K562 (cell line): ENCODE data around the gene OPA3. TPM values are rescaled to one million over a fixed set of nuclear protein-coding genes. Genes with fewer than 3 reads are reported as not detected.

Experiments used
- CXXC5 ChIP-seq: fragments of 250-450 bp; sonication (Bioruptor Pico); IDR thresholded peaks from 2 replicates; pipeline ENCODE4 v1.8.0; 2022; ENCODE audit warnings: inconsistent platforms, mild to moderate bottlenecking, moderate library complexity
- ESRRB ChIP-seq: fragments of 250-450 bp; sonication (Bioruptor Pico); IDR thresholded peaks from 2 replicates; pipeline ENCODE4 v1.5.0; 2020; ENCODE audit warnings: mild to moderate bottlenecking, moderate library complexity, borderline replicate concordance
- FOXM1 ChIP-seq, 2 experiments: fragments of 450-650 bp in 1 of 2; sonication (generic) in 1 of 2; formaldehyde crosslinking in 1 of 2; IDR thresholded peaks; 2 replicates each; pipeline versions ENCODE4 v1.6.1 to v1.9.0; 2017 to 2022; ENCODE audit warnings: low read depth in 2 of 2, mild to moderate bottlenecking in 2 of 2, missing genetic modification reagents in 1 of 2, moderate library complexity in 1 of 2
- HNRNPUL1 ChIP-seq: fragments of 200-400 bp; formaldehyde crosslinking; IDR thresholded peaks from 2 replicates; pipeline ENCODE4 v1.6.1; 2017; ENCODE audit warnings: low read length
- OTX1 ChIP-seq: fragments of 450-650 bp; formaldehyde crosslinking; IDR thresholded peaks from 2 replicates; pipeline ENCODE4 v1.4.0; 2022; ENCODE audit warnings: mild to moderate bottlenecking
- POLR2B ChIP-seq: fragments of 450-650 bp; IDR thresholded peaks from 2 replicates; pipeline ENCODE4 v1.6.1; 2018; ENCODE audit warnings: low read depth; ENCODE audit not compliant: partially characterized antibody
- POLR3A ChIP-seq: IDR thresholded peaks from 2 replicates; pipeline ENCODE4 v1.6.1; 2011; ENCODE audit warnings: borderline replicate concordance, mild to moderate bottlenecking, moderate library complexity; ENCODE audit not compliant: insufficient read length, insufficient read depth; ENCODE audit errors: extremely low read depth
- PYGO2 ChIP-seq: fragments of 450-650 bp; IDR thresholded peaks from 2 replicates; pipeline ENCODE4 v1.6.1; 2016; ENCODE audit warnings: mild to moderate bottlenecking, missing genetic modification characterization, moderate library complexity, missing compliant biosample characterization
- SMAD3 ChIP-seq: fragments of 450-650 bp; formaldehyde crosslinking; conservative IDR thresholded peaks from 2 replicates; pipeline ENCODE4 v1.4.0; 2020; ENCODE audit warnings: mild to moderate bottlenecking
- SMAD4 ChIP-seq: fragments of 250-450 bp; sonication (Bioruptor Pico); conservative IDR thresholded peaks from 2 replicates; pipeline ENCODE4 v1.8.0; 2021; ENCODE audit warnings: inconsistent platforms, mild to moderate bottlenecking, moderate library complexity
- ZNF347 ChIP-seq: fragments of 450-650 bp; formaldehyde crosslinking; IDR thresholded peaks from 2 replicates; pipeline ENCODE4 v1.4.0; 2020; ENCODE audit warnings: low read depth, mild to moderate bottlenecking, moderate library complexity
- ZNF436 ChIP-seq: fragments of 250-450, 450-650 bp; sonication (Bioruptor Pico); formaldehyde crosslinking; IDR thresholded peaks from 2 replicates; pipeline ENCODE4 v1.7.0; 2020; ENCODE audit warnings: mild to moderate bottlenecking
- ZNF583 ChIP-seq: fragments of 250-450 bp; sonication (Bioruptor Pico); IDR thresholded peaks from 2 replicates; pipeline ENCODE4 v1.4.0; 2020
- ZNF707 ChIP-seq: fragments of 250-450 bp; sonication (Bioruptor Pico); conservative IDR thresholded peaks from 2 replicates; pipeline ENCODE4 v1.8.0; 2022; ENCODE audit warnings: inconsistent platforms, mild to moderate bottlenecking, moderate library complexity
- ZNF77 ChIP-seq: fragments of 250-450 bp; sonication (Bioruptor Pico); IDR thresholded peaks from 2 replicates; pipeline ENCODE4 v1.5.0; 2020
- polyA plus RNA-seq, 8 experiments: library from polyadenylated mRNA; depleted of rRNA in 4 of 8; stranded (reverse) in 5 of 8; unstranded in 3 of 8; fragments of >200 nt; fragmentation: Nextera tagmentation in 2 of 8; fragmentation: Illumina TruSeq in 1 of 8; extraction: Ambion mirVana in 2 of 8; extraction: Trizol in 1 of 8; gene quantifications; 2 replicates each; pipeline versions ENCODE4 v1.2.1 to v1.2.3, GENCODE V29; 2011 to 2014; ENCODE audit warnings: inconsistent platforms in 1 of 8, missing spikeins in 1 of 8
- total RNA-seq, 7 experiments: library from RNA; depleted of rRNA in 6 of 7; stranded (reverse); fragments of >200 nt in 6 of 7; fragmentation: Illumina TruSeq in 2 of 7; extraction: Trizol in 2 of 7; gene quantifications; 2 replicates each; pipeline versions ENCODE4 v1.2.1 to v1.2.3, GENCODE V29; 2011 to 2021; ENCODE audit warnings: low replicate concordance in 1 of 7
- TF ChIP-seq, protein P1 (sequence below): sonication (generic); formaldehyde crosslinking; IDR thresholded peaks from 2 replicates; pipeline ENCODE4 v1.4.0; 2020; ENCODE audit warnings: mild to moderate bottlenecking, missing genetic modification reagents
- TF ChIP-seq, protein P2 (sequence below): IDR thresholded peaks from 3 replicates; pipeline ENCODE4 v1.6.1; 2011; ENCODE audit warnings: borderline replicate concordance, mild to moderate bottlenecking; ENCODE audit not compliant: insufficient read length, insufficient read depth
- TF ChIP-seq, protein P3 (sequence below): conservative IDR thresholded peaks from 2 replicates; pipeline ENCODE4 v1.6.1; 2011; ENCODE audit warnings: low read depth, mild to moderate bottlenecking, low read length; ENCODE audit not compliant: control insufficient read depth
- TF ChIP-seq, protein P4 (sequence below): fragments of 450-650 bp; IDR thresholded peaks from 2 replicates; pipeline ENCODE4 v1.6.1; 2016; ENCODE audit warnings: antibody characterized with exemption
- TF ChIP-seq, protein P5 (sequence below): fragments of 450-650 bp; formaldehyde crosslinking; conservative IDR thresholded peaks from 2 replicates; pipeline ENCODE4 v1.4.0; 2022; ENCODE audit warnings: mild to moderate bottlenecking, missing genetic modification characterization

Gene OPA3
- total and polyA plus RNA-seq, 9 of the 15 experiments (the other 6 are each of a cell fraction or from before 2014, with no cell fraction given): 1.4 to 18.8 (median 9.0) TPM

DNA sequence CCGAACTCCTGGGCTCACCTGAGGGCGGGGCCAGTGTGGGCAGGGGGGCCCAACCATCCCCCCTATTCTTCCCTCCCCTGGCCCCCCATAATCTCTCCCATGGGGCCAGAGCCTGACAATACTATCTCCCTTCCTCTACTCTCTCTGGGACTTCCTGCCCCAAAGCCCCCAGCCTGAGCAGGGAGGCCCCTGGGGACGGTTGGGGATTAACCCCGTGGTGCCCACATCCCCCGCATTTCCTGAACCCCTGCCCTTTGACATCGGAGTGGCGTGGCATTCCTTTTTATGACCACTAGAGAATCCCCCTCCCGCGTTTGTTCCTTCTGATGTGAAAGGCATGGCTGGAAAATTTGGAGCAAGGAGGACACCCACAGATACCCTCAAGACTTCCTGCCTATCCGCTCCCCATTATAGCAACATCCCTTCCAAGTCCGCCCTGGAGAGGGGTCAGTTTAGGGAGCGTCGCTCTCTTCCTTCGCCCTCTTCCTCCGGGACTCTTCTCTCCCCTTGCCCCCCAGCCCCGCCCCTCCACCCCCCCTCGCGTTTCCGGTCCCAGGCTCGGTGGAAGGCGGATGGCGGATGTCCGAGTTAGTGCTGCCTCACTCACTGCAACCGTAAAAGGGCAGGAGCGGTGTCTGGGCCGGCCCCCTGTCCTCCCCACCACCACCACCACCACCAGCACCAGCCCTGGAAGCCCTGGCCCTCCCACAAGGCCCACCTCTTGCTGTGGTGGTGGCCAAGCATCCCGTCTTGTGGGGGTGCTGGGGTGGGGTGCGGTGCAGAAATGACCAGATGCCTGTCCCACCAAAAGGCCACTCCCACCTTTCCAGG lies 75.5 kb downstream of the OPA3 start (continued):
- TF ChIP-seq, protein P1, sequence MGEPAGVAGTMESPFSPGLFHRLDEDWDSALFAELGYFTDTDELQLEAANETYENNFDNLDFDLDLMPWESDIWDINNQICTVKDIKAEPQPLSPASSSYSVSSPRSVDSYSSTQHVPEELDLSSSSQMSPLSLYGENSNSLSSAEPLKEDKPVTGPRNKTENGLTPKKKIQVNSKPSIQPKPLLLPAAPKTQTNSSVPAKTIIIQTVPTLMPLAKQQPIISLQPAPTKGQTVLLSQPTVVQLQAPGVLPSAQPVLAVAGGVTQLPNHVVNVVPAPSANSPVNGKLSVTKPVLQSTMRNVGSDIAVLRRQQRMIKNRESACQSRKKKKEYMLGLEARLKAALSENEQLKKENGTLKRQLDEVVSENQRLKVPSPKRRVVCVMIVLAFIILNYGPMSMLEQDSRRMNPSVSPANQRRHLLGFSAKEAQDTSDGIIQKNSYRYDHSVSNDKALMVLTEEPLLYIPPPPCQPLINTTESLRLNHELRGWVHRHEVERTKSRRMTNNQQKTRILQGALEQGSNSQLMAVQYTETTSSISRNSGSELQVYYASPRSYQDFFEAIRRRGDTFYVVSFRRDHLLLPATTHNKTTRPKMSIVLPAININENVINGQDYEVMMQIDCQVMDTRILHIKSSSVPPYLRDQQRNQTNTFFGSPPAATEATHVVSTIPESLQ (CRISPR knock-in tag): no peak; the same call in 1 of the 2 replicates
- TF ChIP-seq OTX1: no peak
- peak; percentile 44 for TF ChIP-seq CXXC5 (CRISPR knock-in tag)
- no peak for TF ChIP-seq ZNF77 (CRISPR knock-in tag)
- TF ChIP-seq FOXM1 (IDR thresholded peaks at IDR 0.05; ENCODE audit: low read depth): no peak; the same call in 1 of the 2 replicates
- TF ChIP-seq FOXM1 (CRISPR knock-in tag; IDR thresholded peaks at IDR 0.05; ENCODE audit: low read depth): no peak
- TF ChIP-seq ZNF347 (CRISPR knock-in tag): no peak
- TF ChIP-seq ZNF707 (CRISPR knock-in tag): no peak
- TF ChIP-seq, protein P2, sequence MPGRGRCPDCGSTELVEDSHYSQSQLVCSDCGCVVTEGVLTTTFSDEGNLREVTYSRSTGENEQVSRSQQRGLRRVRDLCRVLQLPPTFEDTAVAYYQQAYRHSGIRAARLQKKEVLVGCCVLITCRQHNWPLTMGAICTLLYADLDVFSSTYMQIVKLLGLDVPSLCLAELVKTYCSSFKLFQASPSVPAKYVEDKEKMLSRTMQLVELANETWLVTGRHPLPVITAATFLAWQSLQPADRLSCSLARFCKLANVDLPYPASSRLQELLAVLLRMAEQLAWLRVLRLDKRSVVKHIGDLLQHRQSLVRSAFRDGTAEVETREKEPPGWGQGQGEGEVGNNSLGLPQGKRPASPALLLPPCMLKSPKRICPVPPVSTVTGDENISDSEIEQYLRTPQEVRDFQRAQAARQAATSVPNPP: no peak
- TF ChIP-seq SMAD4: no peak; the same call in 1 of the 2 replicates
- TF ChIP-seq POLR2B: peak; percentile 36
- no peak for TF ChIP-seq ESRRB
- TF ChIP-seq, protein P3, sequence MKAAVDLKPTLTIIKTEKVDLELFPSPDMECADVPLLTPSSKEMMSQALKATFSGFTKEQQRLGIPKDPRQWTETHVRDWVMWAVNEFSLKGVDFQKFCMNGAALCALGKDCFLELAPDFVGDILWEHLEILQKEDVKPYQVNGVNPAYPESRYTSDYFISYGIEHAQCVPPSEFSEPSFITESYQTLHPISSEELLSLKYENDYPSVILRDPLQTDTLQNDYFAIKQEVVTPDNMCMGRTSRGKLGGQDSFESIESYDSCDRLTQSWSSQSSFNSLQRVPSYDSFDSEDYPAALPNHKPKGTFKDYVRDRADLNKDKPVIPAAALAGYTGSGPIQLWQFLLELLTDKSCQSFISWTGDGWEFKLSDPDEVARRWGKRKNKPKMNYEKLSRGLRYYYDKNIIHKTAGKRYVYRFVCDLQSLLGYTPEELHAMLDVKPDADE: peak; percentile 55; the same call in 1 of the 2 replicates
- TF ChIP-seq SMAD3: no peak
- no peak for TF ChIP-seq ZNF436 (CRISPR knock-in tag)
- no peak for TF ChIP-seq ZNF583
- TF ChIP-seq, protein P4, sequence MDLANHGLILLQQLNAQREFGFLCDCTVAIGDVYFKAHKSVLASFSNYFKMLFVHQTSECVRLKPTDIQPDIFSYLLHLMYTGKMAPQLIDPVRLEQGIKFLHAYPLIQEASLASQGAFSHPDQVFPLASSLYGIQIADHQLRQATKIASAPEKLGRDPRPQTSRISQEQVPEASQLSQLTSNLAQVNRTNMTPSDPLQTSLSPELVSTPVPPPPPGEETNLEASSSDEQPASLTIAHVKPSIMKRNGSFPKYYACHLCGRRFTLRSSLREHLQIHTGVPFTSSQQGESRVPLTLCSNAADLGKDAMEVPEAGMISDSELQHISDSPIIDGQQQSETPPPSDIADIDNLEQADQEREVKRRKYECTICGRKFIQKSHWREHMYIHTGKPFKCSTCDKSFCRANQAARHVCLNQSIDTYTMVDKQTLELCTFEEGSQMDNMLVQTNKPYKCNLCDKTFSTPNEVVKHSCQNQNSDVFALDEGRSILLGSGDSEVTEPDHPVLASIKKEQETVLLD: peak; percentile 68; the same call in 1 of the 2 replicates
- TF ChIP-seq HNRNPUL1: no peak
- TF ChIP-seq, protein P5, sequence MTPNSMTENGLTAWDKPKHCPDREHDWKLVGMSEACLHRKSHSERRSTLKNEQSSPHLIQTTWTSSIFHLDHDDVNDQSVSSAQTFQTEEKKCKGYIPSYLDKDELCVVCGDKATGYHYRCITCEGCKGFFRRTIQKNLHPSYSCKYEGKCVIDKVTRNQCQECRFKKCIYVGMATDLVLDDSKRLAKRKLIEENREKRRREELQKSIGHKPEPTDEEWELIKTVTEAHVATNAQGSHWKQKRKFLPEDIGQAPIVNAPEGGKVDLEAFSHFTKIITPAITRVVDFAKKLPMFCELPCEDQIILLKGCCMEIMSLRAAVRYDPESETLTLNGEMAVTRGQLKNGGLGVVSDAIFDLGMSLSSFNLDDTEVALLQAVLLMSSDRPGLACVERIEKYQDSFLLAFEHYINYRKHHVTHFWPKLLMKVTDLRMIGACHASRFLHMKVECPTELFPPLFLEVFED (CRISPR knock-in tag): peak; percentile 65; the same call in 1 of the 2 replicates
- TF ChIP-seq PYGO2 (tag): no peak
- TF ChIP-seq POLR3A: no peak
